ENCODE measurements around the gene CMBL. TPM values are rescaled to one million over a fixed set of nuclear protein-coding genes. Genes with fewer than 3 reads are reported as not detected.

The CMBL gene
- total and polyA plus RNA-seq, 2 of the 13 experiments (the other 11 are each of a cell fraction or from before 2014, with no cell fraction given): 11.5 to 17.0 TPM

DNA sequence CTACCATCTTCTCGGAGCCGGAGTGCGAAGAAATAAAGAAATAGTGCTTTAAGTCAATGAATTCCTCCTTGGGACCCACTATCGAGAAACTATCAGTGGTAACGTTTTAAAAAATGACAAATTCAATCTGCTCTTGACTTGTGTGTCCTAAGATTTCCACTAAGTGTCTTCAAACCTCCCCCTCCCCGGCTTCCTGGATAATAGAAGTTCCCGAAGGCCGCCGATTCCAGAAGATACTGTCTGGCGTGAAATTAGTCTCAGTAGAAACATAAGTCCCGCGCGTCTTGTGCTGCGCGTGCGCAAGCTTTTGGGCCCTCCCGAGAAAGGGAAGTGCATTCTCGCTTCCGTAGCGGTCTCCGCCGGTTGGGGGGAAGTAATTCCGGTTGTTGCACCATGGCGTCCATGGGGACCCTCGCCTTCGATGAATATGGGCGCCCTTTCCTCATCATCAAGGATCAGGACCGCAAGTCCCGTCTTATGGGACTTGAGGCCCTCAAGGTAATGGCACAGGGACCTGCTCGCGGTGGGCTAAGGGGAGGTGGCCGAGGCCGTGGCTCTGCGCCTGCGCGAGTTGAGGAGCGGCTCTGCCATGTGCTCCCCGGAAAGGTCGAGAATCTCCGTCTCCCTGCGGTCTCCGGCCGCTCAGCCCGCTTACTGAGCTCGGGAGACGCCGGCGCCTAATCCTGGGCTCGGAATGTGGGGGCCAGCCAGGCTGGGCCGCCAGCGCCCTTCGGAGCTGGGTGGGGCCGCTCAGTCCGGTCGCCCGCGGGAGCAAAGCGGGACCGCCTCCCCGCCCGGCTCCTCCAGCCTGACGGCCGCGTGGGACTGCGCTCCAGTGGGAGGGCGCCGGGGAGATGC, 57.5 kb downstream of the CMBL start, which contains the start of gene CCT5 (continued):
- TF ChIP-seq, protein P1, sequence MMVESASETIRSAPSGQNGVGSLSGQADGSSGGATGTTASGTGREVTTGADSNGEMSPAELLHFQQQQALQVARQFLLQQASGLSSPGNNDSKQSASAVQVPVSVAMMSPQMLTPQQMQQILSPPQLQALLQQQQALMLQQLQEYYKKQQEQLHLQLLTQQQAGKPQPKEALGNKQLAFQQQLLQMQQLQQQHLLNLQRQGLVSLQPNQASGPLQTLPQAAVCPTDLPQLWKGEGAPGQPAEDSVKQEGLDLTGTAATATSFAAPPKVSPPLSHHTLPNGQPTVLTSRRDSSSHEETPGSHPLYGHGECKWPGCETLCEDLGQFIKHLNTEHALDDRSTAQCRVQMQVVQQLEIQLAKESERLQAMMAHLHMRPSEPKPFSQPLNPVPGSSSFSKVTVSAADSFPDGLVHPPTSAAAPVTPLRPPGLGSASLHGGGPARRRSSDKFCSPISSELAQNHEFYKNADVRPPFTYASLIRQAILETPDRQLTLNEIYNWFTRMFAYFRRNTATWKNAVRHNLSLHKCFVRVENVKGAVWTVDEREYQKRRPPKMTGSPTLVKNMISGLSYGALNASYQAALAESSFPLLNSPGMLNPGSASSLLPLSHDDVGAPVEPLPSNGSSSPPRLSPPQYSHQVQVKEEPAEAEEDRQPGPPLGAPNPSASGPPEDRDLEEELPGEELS (CRISPR knock-in tag; IDR thresholded peaks at IDR 0.05): no peak; the same call in 1 of the 2 replicates
- TF ChIP-seq TSC22D2 (CRISPR knock-in tag; IDR thresholded peaks at IDR 0.05; ENCODE audit: borderline replicate concordance) (0 out of 2 replicates have a peak, but pooled peaks have one; percentile 74), HNRNPK (IDR thresholded peaks at IDR 0.05; ENCODE audit: low read depth, low read length, poor library complexity, severe bottlenecking) (no peak), RNF2 (conservative IDR thresholded peaks at IDR 0.05; ENCODE audit: low read depth) (peak; percentile 79; the same call in 1 of the 2 replicates), DR1 (CRISPR knock-in tag; IDR thresholded peaks at IDR 0.05) (peak; percentile 33; the same call in 1 of the 2 replicates), ZNF788 (CRISPR knock-in tag; IDR thresholded peaks at IDR 0.05; ENCODE audit: borderline replicate concordance) (no peak), KMT2A (CRISPR knock-in tag; IDR thresholded peaks at IDR 0.05) (peak; percentile 64; the same call in 1 of the 2 replicates), SIN3A (IDR thresholded peaks at IDR 0.05; ENCODE audit: borderline replicate concordance, low read depth, low read length) (peak; percentile 54; the same call in 1 of the 2 replicates), ZMYM3 (CRISPR knock-in tag; IDR thresholded peaks at IDR 0.05) (no peak), ZNF331 (CRISPR knock-in tag; IDR thresholded peaks at IDR 0.05) (no peak), ZMYM2 (CRISPR knock-in tag; IDR thresholded peaks at IDR 0.05) (no peak)
- TF ChIP-seq, protein P2, sequence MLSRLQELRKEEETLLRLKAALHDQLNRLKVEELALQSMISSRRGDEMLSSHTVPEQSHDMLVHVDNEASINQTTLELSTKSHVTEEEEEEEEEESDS (CRISPR knock-in tag; IDR thresholded peaks at IDR 0.05; ENCODE audit: borderline replicate concordance): no peak
- TF ChIP-seq, protein P3, sequence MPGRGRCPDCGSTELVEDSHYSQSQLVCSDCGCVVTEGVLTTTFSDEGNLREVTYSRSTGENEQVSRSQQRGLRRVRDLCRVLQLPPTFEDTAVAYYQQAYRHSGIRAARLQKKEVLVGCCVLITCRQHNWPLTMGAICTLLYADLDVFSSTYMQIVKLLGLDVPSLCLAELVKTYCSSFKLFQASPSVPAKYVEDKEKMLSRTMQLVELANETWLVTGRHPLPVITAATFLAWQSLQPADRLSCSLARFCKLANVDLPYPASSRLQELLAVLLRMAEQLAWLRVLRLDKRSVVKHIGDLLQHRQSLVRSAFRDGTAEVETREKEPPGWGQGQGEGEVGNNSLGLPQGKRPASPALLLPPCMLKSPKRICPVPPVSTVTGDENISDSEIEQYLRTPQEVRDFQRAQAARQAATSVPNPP (CRISPR knock-in tag; IDR thresholded peaks at IDR 0.05): no peak
- TF ChIP-seq, protein P4, sequence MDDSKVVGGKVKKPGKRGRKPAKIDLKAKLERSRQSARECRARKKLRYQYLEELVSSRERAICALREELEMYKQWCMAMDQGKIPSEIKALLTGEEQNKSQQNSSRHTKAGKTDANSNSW (CRISPR knock-in tag; IDR thresholded peaks at IDR 0.05; ENCODE audit: borderline replicate concordance): no peak; the same call in 1 of the 2 replicates
- TF ChIP-seq, protein P5, sequence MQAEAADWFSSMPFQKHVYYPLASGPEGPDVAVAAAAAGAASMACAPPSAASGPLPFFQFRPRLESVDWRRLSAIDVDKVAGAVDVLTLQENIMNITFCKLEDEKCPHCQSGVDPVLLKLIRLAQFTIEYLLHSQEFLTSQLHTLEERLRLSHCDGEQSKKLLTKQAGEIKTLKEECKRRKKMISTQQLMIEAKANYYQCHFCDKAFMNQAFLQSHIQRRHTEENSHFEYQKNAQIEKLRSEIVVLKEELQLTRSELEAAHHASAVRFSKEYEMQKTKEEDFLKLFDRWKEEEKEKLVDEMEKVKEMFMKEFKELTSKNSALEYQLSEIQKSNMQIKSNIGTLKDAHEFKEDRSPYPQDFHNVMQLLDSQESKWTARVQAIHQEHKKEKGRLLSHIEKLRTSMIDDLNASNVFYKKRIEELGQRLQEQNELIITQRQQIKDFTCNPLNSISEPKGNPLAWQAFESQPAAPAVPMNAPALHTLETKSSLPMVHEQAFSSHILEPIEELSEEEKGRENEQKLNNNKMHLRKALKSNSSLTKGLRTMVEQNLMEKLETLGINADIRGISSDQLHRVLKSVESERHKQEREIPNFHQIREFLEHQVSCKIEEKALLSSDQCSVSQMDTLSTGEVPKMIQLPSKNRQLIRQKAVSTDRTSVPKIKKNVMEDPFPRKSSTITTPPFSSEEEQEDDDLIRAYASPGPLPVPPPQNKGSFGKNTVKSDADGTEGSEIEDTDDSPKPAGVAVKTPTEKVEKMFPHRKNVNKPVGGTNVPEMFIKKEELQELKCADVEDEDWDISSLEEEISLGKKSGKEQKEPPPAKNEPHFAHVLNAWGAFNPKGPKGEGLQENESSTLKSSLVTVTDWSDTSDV (CRISPR knock-in tag; IDR thresholded peaks at IDR 0.05): no peak; the same call in 1 of the 2 replicates
- TF ChIP-seq, protein P6, sequence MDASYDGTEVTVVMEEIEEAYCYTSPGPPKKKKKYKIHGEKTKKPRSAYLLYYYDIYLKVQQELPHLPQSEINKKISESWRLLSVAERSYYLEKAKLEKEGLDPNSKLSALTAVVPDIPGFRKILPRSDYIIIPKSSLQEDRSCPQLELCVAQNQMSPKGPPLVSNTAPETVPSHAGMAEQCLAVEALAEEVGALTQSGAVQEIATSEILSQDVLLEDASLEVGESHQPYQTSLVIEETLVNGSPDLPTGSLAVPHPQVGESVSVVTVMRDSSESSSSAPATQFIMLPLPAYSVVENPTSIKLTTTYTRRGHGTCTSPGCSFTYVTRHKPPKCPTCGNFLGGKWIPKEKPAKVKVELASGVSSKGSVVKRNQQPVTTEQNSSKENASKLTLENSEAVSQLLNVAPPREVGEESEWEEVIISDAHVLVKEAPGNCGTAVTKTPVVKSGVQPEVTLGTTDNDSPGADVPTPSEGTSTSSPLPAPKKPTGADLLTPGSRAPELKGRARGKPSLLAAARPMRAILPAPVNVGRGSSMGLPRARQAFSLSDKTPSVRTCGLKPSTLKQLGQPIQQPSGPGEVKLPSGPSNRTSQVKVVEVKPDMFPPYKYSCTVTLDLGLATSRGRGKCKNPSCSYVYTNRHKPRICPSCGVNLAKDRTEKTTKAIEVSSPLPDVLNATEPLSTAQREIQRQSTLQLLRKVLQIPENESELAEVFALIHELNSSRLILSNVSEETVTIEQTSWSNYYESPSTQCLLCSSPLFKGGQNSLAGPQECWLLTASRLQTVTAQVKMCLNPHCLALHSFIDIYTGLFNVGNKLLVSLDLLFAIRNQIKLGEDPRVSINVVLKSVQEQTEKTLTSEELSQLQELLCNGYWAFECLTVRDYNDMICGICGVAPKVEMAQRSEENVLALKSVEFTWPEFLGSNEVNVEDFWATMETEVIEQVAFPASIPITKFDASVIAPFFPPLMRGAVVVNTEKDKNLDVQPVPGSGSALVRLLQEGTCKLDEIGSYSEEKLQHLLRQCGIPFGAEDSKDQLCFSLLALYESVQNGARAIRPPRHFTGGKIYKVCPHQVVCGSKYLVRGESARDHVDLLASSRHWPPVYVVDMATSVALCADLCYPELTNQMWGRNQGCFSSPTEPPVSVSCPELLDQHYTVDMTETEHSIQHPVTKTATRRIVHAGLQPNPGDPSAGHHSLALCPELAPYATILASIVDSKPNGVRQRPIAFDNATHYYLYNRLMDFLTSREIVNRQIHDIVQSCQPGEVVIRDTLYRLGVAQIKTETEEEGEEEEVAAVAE (CRISPR knock-in tag; IDR thresholded peaks at IDR 0.05; ENCODE audit: borderline replicate concordance): peak; percentile 65

Measured in HepG2 (cell line).